WTC11 (cell line): ENCODE measurements around the gene NRSN2.

Source experiments
- AFF4 ChIP-seq: sonication (generic); formaldehyde crosslinking; IDR thresholded peaks from 2 replicates; pipeline ENCODE4 v1.8.1; 2023; ENCODE audit warnings: mild to moderate bottlenecking, missing genetic modification reagents, borderline replicate concordance
- CBFB ChIP-seq: sonication (generic); formaldehyde crosslinking; IDR thresholded peaks from 2 replicates; pipeline ENCODE4 v1.8.1; 2022; ENCODE audit warnings: mild to moderate bottlenecking, low read depth, missing genetic modification reagents
- CTCF ChIP-seq: fragments of 200-600 bp; IDR thresholded peaks from 2 replicates; pipeline ENCODE4 v1.8.0; 2022; ENCODE audit warnings: antibody characterized with exemption
- ESRRA ChIP-seq: sonication (generic); formaldehyde crosslinking; IDR thresholded peaks from 2 replicates; pipeline ENCODE4 v1.8.1; 2022; ENCODE audit warnings: mild to moderate bottlenecking, missing genetic modification reagents, borderline replicate concordance
- MYBL2 ChIP-seq: sonication (generic); formaldehyde crosslinking; IDR thresholded peaks from 2 replicates; pipeline ENCODE4 v1.8.1; 2023; ENCODE audit warnings: mild to moderate bottlenecking, moderate library complexity, missing genetic modification reagents
- NFYB ChIP-seq: sonication (generic); formaldehyde crosslinking; conservative IDR thresholded peaks from 2 replicates; pipeline ENCODE4 v1.8.0; 2022; ENCODE audit warnings: low read depth, missing genetic modification reagents

- no peak for TF ChIP-seq CTCF
- TF ChIP-seq NFYB (CRISPR knock-in tag): no peak
- no peak for TF ChIP-seq CBFB (CRISPR knock-in tag)
- TF ChIP-seq AFF4: no peak
- TF ChIP-seq MYBL2: no peak
- no peak for TF ChIP-seq ESRRA (CRISPR knock-in tag)
Measured at GRCh38 chr20:312866-313265, 34.0 kb upstream of the NRSN2 start.
